ENCODE data around the gene SETD2. TPM values are rescaled to one million over a fixed set of nuclear protein-coding genes. Genes with fewer than 3 reads are reported as not detected.

The SETD2 gene
- total and polyA plus RNA-seq, 9 of the 15 experiments (the other 6 are each of a cell fraction or from before 2014, with no cell fraction given) = 8.2 to 44.0 (median 33.6) TPM

- TF ChIP-seq, protein P1, sequence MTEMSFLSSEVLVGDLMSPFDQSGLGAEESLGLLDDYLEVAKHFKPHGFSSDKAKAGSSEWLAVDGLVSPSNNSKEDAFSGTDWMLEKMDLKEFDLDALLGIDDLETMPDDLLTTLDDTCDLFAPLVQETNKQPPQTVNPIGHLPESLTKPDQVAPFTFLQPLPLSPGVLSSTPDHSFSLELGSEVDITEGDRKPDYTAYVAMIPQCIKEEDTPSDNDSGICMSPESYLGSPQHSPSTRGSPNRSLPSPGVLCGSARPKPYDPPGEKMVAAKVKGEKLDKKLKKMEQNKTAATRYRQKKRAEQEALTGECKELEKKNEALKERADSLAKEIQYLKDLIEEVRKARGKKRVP (CRISPR knock-in tag; IDR thresholded peaks at IDR 0.05) = no peak
- TF ChIP-seq PTBP1 (IDR thresholded peaks at IDR 0.05; ENCODE audit: low read depth, low read length) = no peak
- peak; percentile 14 for TF ChIP-seq HNRNPLL (IDR thresholded peaks at IDR 0.05; ENCODE audit: low read depth, low read length, poor library complexity, severe bottlenecking)
- peak; percentile 37; the same call in 1 of the 2 replicates for TF ChIP-seq RUNX1 (IDR thresholded peaks at IDR 0.05; ENCODE audit: low read depth)
- no peak for TF ChIP-seq HNRNPH1 (optimal IDR thresholded peaks at IDR 0.05; ENCODE audit: low read depth, low read length)
- no peak for TF ChIP-seq CREB5 (CRISPR knock-in tag; IDR thresholded peaks at IDR 0.05)
- peak; percentile 77 for TF ChIP-seq CXXC5 (CRISPR knock-in tag; IDR thresholded peaks at IDR 0.05)
- TF ChIP-seq, protein P2, sequence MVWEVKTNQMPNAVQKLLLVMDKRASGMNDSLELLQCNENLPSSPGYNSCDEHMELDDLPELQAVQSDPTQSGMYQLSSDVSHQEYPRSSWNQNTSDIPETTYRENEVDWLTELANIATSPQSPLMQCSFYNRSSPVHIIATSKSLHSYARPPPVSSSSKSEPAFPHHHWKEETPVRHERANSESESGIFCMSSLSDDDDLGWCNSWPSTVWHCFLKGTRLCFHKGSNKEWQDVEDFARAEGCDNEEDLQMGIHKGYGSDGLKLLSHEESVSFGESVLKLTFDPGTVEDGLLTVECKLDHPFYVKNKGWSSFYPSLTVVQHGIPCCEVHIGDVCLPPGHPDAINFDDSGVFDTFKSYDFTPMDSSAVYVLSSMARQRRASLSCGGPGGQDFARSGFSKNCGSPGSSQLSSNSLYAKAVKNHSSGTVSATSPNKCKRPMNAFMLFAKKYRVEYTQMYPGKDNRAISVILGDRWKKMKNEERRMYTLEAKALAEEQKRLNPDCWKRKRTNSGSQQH (CRISPR knock-in tag; IDR thresholded peaks at IDR 0.05) = no peak
- peak; percentile 65 for TF ChIP-seq MAX (CRISPR knock-in tag; IDR thresholded peaks at IDR 0.05)
- no peak for TF ChIP-seq PPARD (CRISPR knock-in tag; IDR thresholded peaks at IDR 0.05)
- TF ChIP-seq, protein P3, sequence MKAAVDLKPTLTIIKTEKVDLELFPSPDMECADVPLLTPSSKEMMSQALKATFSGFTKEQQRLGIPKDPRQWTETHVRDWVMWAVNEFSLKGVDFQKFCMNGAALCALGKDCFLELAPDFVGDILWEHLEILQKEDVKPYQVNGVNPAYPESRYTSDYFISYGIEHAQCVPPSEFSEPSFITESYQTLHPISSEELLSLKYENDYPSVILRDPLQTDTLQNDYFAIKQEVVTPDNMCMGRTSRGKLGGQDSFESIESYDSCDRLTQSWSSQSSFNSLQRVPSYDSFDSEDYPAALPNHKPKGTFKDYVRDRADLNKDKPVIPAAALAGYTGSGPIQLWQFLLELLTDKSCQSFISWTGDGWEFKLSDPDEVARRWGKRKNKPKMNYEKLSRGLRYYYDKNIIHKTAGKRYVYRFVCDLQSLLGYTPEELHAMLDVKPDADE (conservative IDR thresholded peaks at IDR 0.05; ENCODE audit: control insufficient read depth, low read depth, low read length) = peak; percentile 58; the same call in 1 of the 2 replicates
- peak; percentile 93 for TF ChIP-seq SMAD4 (CRISPR knock-in tag; conservative IDR thresholded peaks at IDR 0.05)
- TF ChIP-seq ZNF79 (CRISPR knock-in tag; IDR thresholded peaks at IDR 0.05; ENCODE audit: low read depth) = no peak
- no peak for TF ChIP-seq ZEB2 (IDR thresholded peaks at IDR 0.05)
- no peak for TF ChIP-seq NFIX (CRISPR knock-in tag; IDR thresholded peaks at IDR 0.05; ENCODE audit: low read depth)
- TF ChIP-seq ZNF717 (CRISPR knock-in tag; IDR thresholded peaks at IDR 0.05) = no peak
- TF ChIP-seq ZNF398 (CRISPR knock-in tag; IDR thresholded peaks at IDR 0.05) = no peak
- TF ChIP-seq, protein P4, sequence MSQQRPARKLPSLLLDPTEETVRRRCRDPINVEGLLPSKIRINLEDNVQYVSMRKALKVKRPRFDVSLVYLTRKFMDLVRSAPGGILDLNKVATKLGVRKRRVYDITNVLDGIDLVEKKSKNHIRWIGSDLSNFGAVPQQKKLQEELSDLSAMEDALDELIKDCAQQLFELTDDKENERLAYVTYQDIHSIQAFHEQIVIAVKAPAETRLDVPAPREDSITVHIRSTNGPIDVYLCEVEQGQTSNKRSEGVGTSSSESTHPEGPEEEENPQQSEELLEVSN (IDR thresholded peaks at IDR 0.05; ENCODE audit: borderline replicate concordance in 1 of 2, extremely low read depth in 1 of 2, insufficient read depth in 1 of 2, insufficient read length in 1 of 2, low read depth in 1 of 2, low read length in 1 of 2, poor library complexity in 1 of 2, severe bottlenecking in 1 of 2) = peak; percentile 14 to 59
These were observed 525 bp downstream of the SETD2 start (continued) for GRCh38 chr3:47163169-47164006.
